GM19193 (cell line): Measurements from ENCODE around the gene SCGB1C1.
A peak's percentile ranks its signal among the peaks of the same experiment; 100 is the strongest.

Experiments used
- POLR2A ChIP-seq: IDR thresholded peaks from 4 replicates; pipeline ENCODE4 v1.6.1; 2011; ENCODE audit not compliant: insufficient read depth, insufficient read length; ENCODE audit errors: extremely low read depth

The SCGB1C1 gene

DNA sequence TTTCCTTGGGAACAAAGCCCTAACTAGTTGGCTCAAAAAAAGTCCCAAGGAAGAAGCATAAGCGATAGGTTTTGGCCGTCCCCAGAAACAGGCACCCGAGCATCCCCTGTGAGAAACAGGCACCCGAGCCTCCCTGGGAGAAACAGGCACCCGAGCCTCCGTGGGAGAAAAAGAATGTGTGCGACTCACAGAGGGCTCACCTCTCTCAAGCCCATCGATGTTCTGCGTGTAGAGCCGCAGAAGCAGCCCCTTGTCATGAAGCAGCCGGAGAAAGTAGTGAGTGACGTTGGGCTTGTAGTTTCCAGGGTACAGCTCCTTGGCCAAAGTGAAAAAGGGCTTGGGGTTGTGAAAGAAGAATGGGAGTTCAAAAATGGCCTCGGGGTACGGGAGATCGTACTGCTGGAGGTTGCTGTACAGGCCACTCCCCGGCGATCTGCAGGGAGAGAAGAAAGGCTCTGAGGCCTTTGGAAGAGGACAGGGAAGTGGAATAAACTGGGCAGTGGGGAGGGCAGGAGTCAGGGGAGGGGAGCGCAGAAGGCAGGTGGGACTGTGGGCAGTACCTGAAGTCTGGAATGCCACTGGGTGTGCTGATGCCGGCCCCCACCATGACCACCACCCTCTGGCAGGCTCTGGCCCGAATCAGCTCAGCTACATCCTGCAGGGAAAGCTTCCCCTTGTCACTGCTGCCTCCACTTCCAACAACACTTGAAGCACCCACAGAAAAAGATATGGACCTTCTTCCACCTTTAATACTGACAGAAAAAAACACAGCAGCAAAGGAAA, 40.1 kb downstream of the SCGB1C1 start:
- TF ChIP-seq POLR2A: no peak

DNA sequence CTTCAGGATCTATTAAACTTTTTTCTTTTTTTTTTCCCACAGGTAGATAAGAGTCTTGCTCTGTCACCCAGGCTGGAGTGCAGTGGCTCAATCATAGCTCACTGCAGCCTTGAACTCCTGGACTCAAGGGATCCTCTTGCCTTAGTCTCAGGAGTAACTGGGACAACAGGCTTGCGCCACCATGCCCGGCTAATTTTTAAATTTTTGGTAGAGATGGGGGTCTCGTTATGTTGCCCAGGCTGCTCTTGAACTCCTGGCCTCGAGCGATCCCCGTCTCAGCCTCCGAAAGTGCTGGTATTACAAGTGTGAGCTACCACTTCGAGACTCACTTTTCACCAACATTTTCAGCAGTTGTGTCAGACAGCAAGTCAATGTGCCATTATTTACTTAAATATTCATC, 42.3 kb downstream of the SCGB1C1 start:
- no peak for TF ChIP-seq POLR2A

DNA sequence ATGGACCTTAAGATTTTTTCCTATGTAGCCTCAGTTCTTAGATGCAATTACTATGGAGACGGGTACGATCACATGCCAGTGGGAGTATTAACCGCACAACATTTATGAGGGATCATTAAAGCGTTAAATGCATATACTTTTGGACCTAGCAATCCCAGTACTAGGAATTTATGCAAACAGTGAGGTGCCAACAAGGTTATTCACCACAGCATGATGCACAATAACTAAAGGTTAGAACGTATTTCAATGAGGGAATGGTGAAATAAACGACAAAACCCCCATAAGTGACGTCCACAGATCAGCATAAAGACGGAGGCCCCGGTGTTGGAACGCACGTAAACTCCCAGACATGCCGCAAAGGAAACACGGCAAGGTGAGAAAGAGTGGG, 42.7 kb downstream of the SCGB1C1 start:
- no peak for TF ChIP-seq POLR2A

DNA sequence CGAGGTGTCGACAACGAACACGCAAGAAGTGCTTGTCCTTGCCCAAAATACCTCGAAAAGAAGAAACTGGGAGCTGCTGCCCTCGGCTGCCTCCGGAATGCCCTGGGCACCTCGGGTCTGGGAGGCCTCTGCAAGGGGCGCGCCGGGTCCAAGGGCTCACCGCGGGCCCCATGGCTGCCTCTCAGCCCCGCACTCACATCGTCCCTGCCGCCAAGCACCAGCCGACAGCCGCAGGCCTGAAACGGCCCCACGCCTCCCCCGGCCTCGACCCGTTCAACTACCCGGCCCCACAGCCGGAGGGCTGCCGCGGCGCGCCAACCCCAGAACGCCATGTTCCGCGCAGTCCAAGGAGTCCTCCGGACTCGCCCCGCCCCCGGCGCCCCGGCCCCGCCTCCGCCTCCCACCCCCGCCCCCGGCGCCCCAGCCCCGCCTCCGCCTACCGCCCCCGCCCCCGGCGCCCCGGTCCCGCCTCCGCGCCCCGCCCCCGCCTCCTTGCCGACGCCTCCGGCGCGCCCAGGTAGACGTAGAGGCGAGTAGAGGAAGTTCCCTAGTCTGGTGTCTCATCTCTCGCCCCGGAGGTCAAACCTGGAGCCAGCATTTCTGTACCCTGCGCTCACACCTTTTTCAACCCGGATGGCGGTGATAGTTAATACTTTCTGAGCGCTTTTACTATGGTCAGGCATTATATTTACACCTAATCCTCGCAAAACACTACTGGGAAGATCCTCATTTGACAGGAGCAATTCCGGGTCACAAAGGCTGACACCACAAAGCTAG, 43.3 kb downstream of the SCGB1C1 start, which contains the start of gene SIRT3:
SIRT3 (minus strand) TSS at position 346 of the 777 bp plus-strand sequence; CDS start at position 332, 14 bp downstream.
- peak; percentile 76 for TF ChIP-seq POLR2A

DNA sequence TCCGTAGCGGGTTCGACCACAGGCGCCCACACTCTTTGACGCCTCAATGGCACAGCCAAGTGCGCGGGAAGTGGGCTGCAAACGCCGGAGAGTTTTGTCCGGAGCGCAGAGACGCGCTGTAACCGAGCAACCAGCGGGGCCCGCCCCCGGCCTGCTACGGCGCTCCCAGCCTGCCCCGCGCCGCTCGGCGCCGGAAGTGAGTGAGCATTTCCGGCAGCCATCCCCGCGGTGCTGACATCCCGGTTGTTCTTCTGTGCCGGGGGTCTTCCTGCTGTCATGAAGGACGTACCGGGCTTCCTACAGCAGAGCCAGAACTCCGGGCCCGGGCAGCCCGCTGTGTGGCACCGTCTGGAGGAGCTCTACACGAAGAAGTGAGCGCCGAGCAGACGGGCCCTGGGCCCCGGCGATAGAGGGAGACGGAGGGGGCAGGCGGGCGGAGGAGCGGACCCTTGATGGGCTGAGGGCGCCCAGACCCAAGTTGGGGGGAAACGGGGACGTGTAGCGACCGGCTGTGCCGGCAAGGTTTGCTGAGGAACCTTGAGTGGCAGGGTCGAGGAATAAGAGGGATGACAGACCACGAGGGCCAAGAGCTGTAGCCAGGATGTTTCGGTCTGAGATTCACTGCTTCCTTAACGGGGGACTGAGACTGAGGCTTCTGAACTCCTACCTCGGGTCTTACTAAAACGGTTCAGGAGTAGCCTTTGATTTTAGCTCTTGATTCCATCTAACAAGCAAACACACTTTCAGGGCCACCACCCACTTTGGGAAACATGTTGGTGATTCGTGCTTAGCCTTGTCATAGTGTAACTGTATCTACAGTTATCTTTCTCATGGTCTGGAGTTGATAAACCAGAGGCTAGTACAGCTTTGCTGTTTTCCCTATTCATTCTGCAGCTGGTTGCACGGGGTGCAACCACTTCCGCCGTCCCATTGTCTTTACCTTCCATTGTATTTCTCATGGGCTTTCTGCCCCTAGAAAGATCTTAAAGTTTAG, 44.2 kb downstream of the SCGB1C1 start, which contains the start of gene PSMD13:
PSMD13 (plus strand) TSS at position 203 of the 994 bp plus-strand sequence; CDS start at position 277, 74 bp downstream.
- peak; percentile 82 for TF ChIP-seq POLR2A

DNA sequence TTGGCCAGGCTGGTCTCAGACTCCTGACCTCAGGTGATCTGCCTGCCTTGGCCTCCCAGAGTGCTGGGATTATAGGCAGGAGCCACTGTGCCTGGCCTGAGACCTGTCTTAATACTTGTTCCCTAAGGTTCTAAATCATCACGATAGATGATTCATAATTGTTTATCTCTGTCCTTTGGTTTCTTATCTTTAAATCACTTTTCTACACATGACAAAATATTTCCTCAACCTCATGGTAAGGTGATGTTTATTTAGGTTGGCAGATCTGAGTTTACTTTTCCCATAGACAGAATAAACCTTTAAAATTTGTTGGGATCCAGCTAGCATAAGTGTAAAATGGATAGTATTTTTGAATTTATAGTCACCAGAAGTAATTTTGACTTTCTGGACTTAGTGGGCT, 47.4 kb downstream of the SCGB1C1 start:
- no peak for TF ChIP-seq POLR2A

DNA sequence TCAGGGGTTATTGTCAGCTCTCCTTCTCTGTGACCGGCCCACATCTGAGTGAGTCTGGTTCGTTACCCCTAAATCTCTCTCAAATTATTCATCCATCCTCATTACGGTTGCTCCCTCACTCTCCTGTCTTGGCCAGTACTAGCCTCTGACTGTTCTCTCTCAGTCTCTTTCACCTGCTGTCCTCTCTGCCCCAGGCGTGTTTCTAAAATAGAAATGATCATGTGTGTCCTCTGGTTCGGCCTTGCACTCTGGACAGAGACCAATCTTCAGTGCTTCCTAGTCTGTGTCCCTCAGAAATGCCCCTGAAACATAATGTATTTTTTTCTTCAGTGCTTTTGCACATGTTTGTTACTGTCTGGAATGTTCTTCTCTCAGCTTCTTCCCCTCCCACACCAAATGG, 48.8 kb downstream of the SCGB1C1 start:
- no peak for TF ChIP-seq POLR2A
